OCI-LY3 (cell line): ENCODE measurements around the gene SKOR1.

Source experiments
- EZH2phosphoT487 ChIP-seq: fragments of 200-600 bp; shearing (Covaris generic); IDR thresholded peaks from 2 replicates; pipeline ENCODE4 v1.6.1; 2018; ENCODE audit warnings: antibody characterized with exemption, mixed run types, low read depth
- TF ChIP-seq, protein P1 (sequence below): fragments of 200-600, 300-600 bp; sonication (generic); IDR thresholded peaks from 2 replicates; pipeline ENCODE4 v1.5.1; 2014; ENCODE audit warnings: antibody characterized with exemption, low read length, low read depth

DNA sequence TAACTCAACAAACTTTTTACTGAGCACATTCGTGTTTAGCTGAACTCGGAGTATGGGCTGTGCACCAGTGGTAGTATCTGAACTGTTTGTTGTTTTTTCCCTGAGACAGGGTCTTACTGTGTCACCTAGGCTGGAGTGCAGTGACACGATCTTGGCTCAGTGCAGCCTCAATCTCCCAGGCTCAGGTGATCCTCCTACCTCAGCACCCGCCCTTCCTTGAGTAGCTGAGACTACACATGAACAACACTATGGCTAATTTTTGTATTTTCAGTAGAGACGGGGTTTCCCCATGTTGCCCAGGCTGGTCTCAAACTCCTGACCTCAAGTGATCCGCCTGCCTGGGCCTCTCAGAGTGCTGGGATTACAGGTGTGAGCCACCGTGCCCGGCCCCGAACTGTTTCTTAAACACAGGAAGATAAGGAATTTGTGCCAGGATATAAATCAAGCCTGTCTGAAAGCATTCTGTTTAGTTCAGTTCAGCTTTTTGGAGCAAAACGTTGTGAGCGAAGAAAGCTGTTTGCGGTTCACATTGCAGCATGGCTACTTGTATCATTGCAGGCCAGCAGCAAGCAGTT is 40.4 kb upstream of the SKOR1 start:
- TF ChIP-seq, protein P1, sequence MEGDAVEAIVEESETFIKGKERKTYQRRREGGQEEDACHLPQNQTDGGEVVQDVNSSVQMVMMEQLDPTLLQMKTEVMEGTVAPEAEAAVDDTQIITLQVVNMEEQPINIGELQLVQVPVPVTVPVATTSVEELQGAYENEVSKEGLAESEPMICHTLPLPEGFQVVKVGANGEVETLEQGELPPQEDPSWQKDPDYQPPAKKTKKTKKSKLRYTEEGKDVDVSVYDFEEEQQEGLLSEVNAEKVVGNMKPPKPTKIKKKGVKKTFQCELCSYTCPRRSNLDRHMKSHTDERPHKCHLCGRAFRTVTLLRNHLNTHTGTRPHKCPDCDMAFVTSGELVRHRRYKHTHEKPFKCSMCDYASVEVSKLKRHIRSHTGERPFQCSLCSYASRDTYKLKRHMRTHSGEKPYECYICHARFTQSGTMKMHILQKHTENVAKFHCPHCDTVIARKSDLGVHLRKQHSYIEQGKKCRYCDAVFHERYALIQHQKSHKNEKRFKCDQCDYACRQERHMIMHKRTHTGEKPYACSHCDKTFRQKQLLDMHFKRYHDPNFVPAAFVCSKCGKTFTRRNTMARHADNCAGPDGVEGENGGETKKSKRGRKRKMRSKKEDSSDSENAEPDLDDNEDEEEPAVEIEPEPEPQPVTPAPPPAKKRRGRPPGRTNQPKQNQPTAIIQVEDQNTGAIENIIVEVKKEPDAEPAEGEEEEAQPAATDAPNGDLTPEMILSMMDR: no peak
- no peak for TF ChIP-seq EZH2phosphoT487
